Small intestine (tissue), 7 donors: ENCODE measurements around the gene EI24. TPM values are rescaled to one million over a fixed set of nuclear protein-coding genes. Genes with fewer than 3 reads are reported as not detected.

Experiments used
- DNase-seq, 2 donors: peaks; one replicate each; pipeline versions ENCODE4 v3.0.0 to v3.0.0-alpha.2; 2013
- FAIRE-seq: peaks from 2 replicates; lab custom pipeline; 2012; peaks lifted over from hg19 to GRCh38; lab: Jason Lieb, UNC
- H3K27ac ChIP-seq, 3 donors: one replicate each; pipeline ENCODE4 v1.5.1; 2013; ENCODE audit warnings: low read length in 2 of 3, mild to moderate bottlenecking in 2 of 3, control low read depth in 1 of 3, inconsistent platforms in 1 of 3, low read depth in 1 of 3, moderate library complexity in 1 of 3
- H3K27me3 ChIP-seq, 3 donors: one replicate each; pipeline ENCODE4 v1.6.1; 2013; ENCODE audit warnings: low read length in 3 of 3, inconsistent platforms in 1 of 3; ENCODE audit not compliant: control insufficient read depth in 3 of 3, insufficient read depth in 3 of 3
- H3K36me3 ChIP-seq, 3 donors: one replicate each; pipeline ENCODE4 v1.6.1; 2013; ENCODE audit warnings: low read length in 3 of 3, inconsistent platforms in 1 of 3, low read depth in 1 of 3, mild to moderate bottlenecking in 1 of 3, moderate library complexity in 1 of 3; ENCODE audit not compliant: control insufficient read depth in 3 of 3, insufficient read depth in 2 of 3
- H3K4me1 ChIP-seq, 3 donors: one replicate each; pipeline ENCODE4 v1.6.1; 2013; ENCODE audit warnings: low read length in 2 of 3, inconsistent platforms in 1 of 3, low read depth in 1 of 3, mild to moderate bottlenecking in 1 of 3, moderate library complexity in 1 of 3; ENCODE audit not compliant: control insufficient read depth in 3 of 3, insufficient read depth in 2 of 3
- H3K4me3 ChIP-seq, 3 donors: one replicate each; pipeline ENCODE4 v1.5.1; 2013; ENCODE audit warnings: low read length in 3 of 3, control low read depth in 1 of 3, inconsistent platforms in 1 of 3, low read depth in 1 of 3, mild to moderate bottlenecking in 1 of 3, moderate library complexity in 1 of 3
- H3K9me3 ChIP-seq, 2 donors: one replicate each; pipeline ENCODE4 v1.6.1; 2013; ENCODE audit warnings: low read depth in 1 of 2, low read length in 1 of 2; ENCODE audit not compliant: control insufficient read depth in 2 of 2, insufficient read depth in 1 of 2
- WGBS, 3 donors: extraction: QIAGEN DNeasy Blood & Tissue Kit; methylation state at CpG; one replicate each; pipeline ENCODE4 v1.1.7; 2013; 5-methylcytosine and 5-hydroxymethylcytosine counted together
- polyA plus RNA-seq, 4 donors: library from polyadenylated mRNA; stranded (reverse) in 3 of 4; unstranded in 1 of 4; fragments of 200-250 nt in 3 of 4; fragments of 120-200 nt in 1 of 4; gene quantifications; one replicate each; pipeline versions ENCODE4 v1.2.1 to v1.2.3, GENCODE V29; 2013
- donor health status: healthy with polysubstance abuse.
- donor health status: control.
- donor health status: control.
- donor health status: Bipolar disorder and iron deficiency.
- donor health status: healthy.

Gene EI24
- polyA plus RNA-seq, 4 donors, result 39.4 to 91.5 (median 63.2) TPM

GRCh38 chr11:125625225-125625629, 56.0 kb downstream of the EI24 start:
- peak overlapping the region; percentile 93 to 97 (median 95) for H3K27ac ChIP-seq
- 0 to 1% (median 1%) methylated on average over 20 of the region's 20 CpGs for WGBS, 3 donors
- H3K4me3 ChIP-seq, result peak overlapping the region; percentile 68 to 79 (median 70)
- H3K4me1 ChIP-seq, result peaks cover 0 to 6% (median 3%) of the 10 kb centered on the region in 3 donors
- DNase-seq (no peak), FAIRE-seq (no peak)
- H3K27me3 ChIP-seq, result no peaks in the 10 kb centered on the region
- no peaks in the 10 kb centered on the region for H3K9me3 ChIP-seq
- peaks cover 0 to 10% (median 4%) of the 10 kb centered on the region in 3 donors for H3K36me3 ChIP-seq

GRCh38 chr11:125625630-125626287, 56.5 kb downstream of the EI24 start:
- FAIRE-seq, result no peak
- Histone ChIP-seq H3K27ac (peak overlapping the region; percentile 93 to 97 (median 95)), H3K36me3 (peaks cover 0 to 9% (median 6%) of the 10 kb centered on the region in 3 donors), H3K4me1 (peaks cover 0 to 6% (median 3%) of the 10 kb centered on the region in 3 donors), H3K9me3 (no peaks in the 10 kb centered on the region), H3K4me3 (peak overlapping the region; percentile 68 to 79 (median 70)), H3K27me3 (no peaks in the 10 kb centered on the region)
- peak; percentile 90 to 97 for DNase-seq
- 0 to 1% (median 0%) methylated on average over 46 to 51 of the region's 51 CpGs for WGBS, 3 donors

- H3K9me3 ChIP-seq, result no peaks in the 10 kb centered on the region
- H3K36me3 ChIP-seq, result peaks cover 0 to 6% (median 5%) of the 10 kb centered on the region in 3 donors
- peak overlapping the region in 2 of 3 donors; percentile 95 to 97 for H3K27ac ChIP-seq
- 0 to 1% (median 0%) methylated on average over 18 of the region's 18 CpGs for WGBS, 3 donors
- no peak for FAIRE-seq
- no peaks in the 10 kb centered on the region for H3K27me3 ChIP-seq
- DNase-seq, result peak; percentile 59 to 74
- peaks cover 0 to 6% (median 3%) of the 10 kb centered on the region in 3 donors for H3K4me1 ChIP-seq
- H3K4me3 ChIP-seq, result peak overlapping the region; percentile 68 to 79 (median 70)
Observed at GRCh38 chr11:125626288-125626950, 57.1 kb downstream of the EI24 start.

GRCh38 chr11:125627236-125627910, 58.1 kb downstream of the EI24 start:
- DNase-seq (peak in 1 of 2 donors; percentile 14), FAIRE-seq (no peak)
- Histone ChIP-seq H3K36me3 (peaks cover 0 to 5% (median 0%) of the 10 kb centered on the region in 3 donors), H3K27me3 (no peaks in the 10 kb centered on the region), H3K4me3 (peak overlapping the region in 2 of 3 donors; percentile 68 to 79), H3K9me3 (no peaks in the 10 kb centered on the region), H3K27ac (peak overlapping the region in 1 of 3 donors; percentile 95), H3K4me1 (peaks cover 0 to 6% (median 3%) of the 10 kb centered on the region in 3 donors)
- WGBS, 3 donors, result 53 to 59% (median 55%) methylated on average over 7 of the region's 7 CpGs

Other genes with a start within 250 kb of the EI24 start
- 10 to 100 TPM in 1 of 4 donors, 1 to 10 TPM in 2, under 1 TPM in 1; 0.89 to 16.0 (median 5.2) TPM for gene FEZ1, start 73.2 kb upstream of the EI24 start, polyA plus RNA-seq
- gene STT3A, start 23.4 kb downstream of the EI24 start, polyA plus RNA-seq, result 100 to 1,000 TPM in 1 of 4 donors, 10 to 100 TPM in 3; 16.5 to 195 (median 48.2) TPM
- 10 to 100 TPM in 2 of 4 donors, 1 to 10 TPM in 2; 2.7 to 22.6 (median 12.7) TPM for gene CHEK1, start 55.7 kb downstream of the EI24 start, polyA plus RNA-seq
- under 1 TPM in 2 of 4 donors, not detected in 2; 0.07 to 0.19 TPM for gene ACRV1, start 111.4 kb downstream of the EI24 start, polyA plus RNA-seq
- not detected for gene PATE1, start 176.8 kb downstream of the EI24 start, polyA plus RNA-seq
- gene PATE2, start 209.4 kb downstream of the EI24 start, polyA plus RNA-seq, result not detected
- gene PATE3, start 218.7 kb downstream of the EI24 start, polyA plus RNA-seq, result not detected